HepG2 (cell line): Measurements from ENCODE around the gene OSGIN1. TPM values are rescaled to one million over a fixed set of nuclear protein-coding genes. Genes with fewer than 3 reads are reported as not detected.
A peak's percentile ranks its signal among the peaks of the same experiment; 100 is the strongest.

Experiments used
- NFIB ChIP-seq: sonication (generic); formaldehyde crosslinking; IDR thresholded peaks from 2 replicates; pipeline ENCODE4 v1.9.0; 2021; ENCODE audit warnings: missing genetic modification reagents, mild to moderate bottlenecking, borderline replicate concordance
- TBX2 ChIP-seq: sonication (generic); formaldehyde crosslinking; IDR thresholded peaks from 2 replicates; pipeline ENCODE4 v1.5.0; 2020; ENCODE audit warnings: missing genetic modification reagents, mild to moderate bottlenecking, borderline replicate concordance
- ZNF350 ChIP-seq: sonication (generic); formaldehyde crosslinking; IDR thresholded peaks from 2 replicates; pipeline ENCODE4 v1.4.0; 2020; ENCODE audit warnings: mild to moderate bottlenecking, low read depth, missing genetic modification reagents, borderline replicate concordance
- ZNF646 ChIP-seq: sonication (generic); formaldehyde crosslinking; IDR thresholded peaks from 2 replicates; pipeline ENCODE4 v1.9.0; 2021; ENCODE audit warnings: mild to moderate bottlenecking, missing genetic modification reagents
- polyA plus RNA-seq, 8 experiments: library from polyadenylated mRNA; depleted of rRNA in 3 of 8; stranded (reverse) in 7 of 8; unstranded in 1 of 8; fragments of >200 nt; fragmentation: Illumina TruSeq in 4 of 8; extraction: Trizol in 4 of 8; gene quantifications; 2 replicates each; pipeline versions ENCODE4 v1.2.1 to v1.2.3, GENCODE V29; 2011 to 2016; ENCODE audit warnings: low read depth in 4 of 8, missing spikeins in 1 of 8, mixed read lengths in 1 of 8; ENCODE audit not compliant: insufficient read depth in 1 of 8
- total RNA-seq, 5 experiments: library from RNA; depleted of rRNA; stranded (reverse); fragments of >200 nt; fragmentation: Illumina TruSeq; extraction: Trizol; gene quantifications; 2 replicates each; pipeline ENCODE4 v1.2.3, GENCODE V29; 2016; ENCODE audit warnings: low read depth in 1 of 5
- TF ChIP-seq, protein P1 (sequence below): sonication (generic); formaldehyde crosslinking; IDR thresholded peaks from one replicate; pipeline ENCODE4 v1.5.1; 2020; ENCODE audit warnings: mild to moderate bottlenecking, missing genetic modification reagents; ENCODE audit errors: not compliant biosample characterization
- TF ChIP-seq, protein P2 (sequence below): sonication (generic); formaldehyde crosslinking; IDR thresholded peaks from 2 replicates; pipeline ENCODE4 v1.4.0; 2020; ENCODE audit warnings: low read depth, missing genetic modification reagents

Gene OSGIN1
- total and polyA plus RNA-seq, 2 of the 13 experiments (the other 11 are each of a cell fraction or from before 2014, with no cell fraction given): 20.5 to 27.1 TPM

DNA sequence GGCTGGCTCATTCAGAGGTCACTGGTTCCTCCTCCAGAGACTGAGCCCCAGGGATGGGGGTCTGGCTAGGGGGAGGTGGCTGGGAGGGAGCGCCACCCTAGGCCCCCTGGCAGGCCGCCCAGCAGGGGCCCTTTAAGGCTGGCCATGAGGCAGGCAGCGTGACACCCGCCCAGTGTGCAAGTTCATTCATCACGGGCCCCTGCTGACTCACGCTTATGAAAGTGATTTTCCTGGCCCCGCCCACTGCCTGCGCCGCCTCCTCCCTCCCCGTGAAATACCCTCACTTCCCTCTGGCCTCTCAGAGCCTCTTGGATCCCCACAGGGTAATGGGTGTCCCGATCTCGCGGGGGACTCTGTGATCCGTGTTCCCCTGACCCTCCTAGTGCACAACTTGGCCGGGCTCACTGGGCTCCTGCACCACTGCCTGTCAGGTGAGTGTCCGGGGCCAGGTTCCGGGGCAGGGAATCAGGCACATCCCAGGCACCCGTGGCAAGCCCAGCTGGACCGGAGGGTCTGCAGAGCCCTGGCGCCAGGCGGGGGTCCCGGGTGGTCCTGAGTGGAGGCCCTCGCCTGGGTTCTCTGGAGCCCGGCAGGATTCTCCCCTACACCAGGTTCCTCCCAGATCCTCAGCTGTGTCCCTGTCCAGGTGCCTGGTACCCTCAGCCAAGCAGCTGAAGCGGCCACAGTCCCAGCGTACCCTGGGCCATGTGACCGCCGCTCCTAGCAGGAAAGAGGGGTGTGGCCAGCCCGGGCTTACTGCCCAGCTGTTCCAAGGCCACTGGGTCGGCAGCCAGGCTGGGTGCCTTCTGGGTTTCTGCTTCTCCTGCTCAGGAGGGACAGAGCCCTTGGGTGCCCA is at the start of gene OSGIN1 (continued):
- TF ChIP-seq, protein P1, sequence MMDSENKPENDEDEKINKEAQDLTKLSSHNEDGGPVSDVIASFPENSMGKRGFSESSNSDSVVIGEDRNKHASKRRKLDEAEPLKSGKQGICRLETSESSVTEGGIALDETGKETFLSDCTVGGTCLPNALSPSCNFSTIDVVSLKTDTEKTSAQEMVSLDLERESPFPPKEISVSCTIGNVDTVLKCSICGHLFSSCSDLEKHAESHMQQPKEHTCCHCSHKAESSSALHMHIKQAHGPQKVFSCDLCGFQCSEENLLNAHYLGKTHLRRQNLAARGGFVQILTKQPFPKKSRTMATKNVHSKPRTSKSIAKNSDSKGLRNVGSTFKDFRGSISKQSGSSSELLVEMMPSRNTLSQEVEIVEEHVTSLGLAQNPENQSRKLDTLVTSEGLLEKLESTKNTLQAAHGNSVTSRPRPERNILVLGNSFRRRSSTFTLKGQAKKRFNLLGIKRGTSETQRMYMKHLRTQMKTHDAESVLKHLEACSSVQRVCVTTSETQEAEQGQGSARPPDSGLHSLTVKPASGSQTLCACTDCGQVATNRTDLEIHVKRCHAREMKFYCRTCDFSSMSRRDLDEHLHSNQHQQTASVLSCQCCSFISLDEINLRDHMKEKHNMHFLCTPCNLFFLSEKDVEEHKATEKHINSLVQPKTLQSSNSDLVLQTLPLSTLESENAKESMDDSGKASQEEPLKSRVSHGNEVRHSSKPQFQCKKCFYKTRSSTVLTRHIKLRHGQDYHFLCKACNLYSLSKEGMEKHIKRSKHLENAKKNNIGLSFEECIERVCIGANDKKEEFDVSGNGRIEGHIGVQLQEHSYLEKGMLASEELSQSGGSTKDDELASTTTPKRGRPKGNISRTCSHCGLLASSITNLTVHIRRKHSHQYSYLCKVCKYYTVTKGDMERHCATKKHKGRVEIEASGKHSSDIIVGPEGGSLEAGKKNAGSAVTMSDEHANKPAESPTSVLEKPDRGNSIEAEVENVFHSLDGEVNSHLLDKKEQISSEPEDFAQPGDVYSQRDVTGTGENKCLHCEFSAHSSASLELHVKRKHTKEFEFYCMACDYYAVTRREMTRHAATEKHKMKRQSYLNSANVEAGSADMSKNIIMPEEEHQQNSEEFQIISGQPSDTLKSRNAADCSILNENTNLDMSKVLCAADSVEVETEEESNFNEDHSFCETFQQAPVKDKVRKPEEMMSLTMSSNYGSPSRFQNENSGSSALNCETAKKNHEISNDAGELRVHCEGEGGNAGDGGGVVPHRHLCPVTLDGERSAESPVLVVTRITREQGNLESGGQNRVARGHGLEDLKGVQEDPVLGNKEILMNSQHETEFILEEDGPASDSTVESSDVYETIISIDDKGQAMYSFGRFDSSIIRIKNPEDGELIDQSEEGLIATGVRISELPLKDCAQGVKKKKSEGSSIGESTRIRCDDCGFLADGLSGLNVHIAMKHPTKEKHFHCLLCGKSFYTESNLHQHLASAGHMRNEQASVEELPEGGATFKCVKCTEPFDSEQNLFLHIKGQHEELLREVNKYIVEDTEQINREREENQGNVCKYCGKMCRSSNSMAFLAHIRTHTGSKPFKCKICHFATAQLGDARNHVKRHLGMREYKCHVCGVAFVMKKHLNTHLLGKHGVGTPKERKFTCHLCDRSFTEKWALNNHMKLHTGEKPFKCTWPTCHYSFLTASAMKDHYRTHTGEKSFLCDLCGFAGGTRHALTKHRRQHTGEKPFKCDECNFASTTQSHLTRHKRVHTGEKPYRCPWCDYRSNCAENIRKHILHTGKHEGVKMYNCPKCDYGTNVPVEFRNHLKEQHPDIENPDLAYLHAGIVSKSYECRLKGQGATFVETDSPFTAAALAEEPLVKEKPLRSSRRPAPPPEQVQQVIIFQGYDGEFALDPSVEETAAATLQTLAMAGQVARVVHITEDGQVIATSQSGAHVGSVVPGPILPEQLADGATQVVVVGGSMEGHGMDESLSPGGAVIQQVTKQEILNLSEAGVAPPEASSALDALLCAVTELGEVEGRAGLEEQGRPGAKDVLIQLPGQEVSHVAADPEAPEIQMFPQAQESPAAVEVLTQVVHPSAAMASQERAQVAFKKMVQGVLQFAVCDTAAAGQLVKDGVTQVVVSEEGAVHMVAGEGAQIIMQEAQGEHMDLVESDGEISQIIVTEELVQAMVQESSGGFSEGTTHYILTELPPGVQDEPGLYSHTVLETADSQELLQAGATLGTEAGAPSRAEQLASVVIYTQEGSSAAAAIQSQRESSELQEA (CRISPR knock-in tag): peak; percentile 86
- TF ChIP-seq, protein P2, sequence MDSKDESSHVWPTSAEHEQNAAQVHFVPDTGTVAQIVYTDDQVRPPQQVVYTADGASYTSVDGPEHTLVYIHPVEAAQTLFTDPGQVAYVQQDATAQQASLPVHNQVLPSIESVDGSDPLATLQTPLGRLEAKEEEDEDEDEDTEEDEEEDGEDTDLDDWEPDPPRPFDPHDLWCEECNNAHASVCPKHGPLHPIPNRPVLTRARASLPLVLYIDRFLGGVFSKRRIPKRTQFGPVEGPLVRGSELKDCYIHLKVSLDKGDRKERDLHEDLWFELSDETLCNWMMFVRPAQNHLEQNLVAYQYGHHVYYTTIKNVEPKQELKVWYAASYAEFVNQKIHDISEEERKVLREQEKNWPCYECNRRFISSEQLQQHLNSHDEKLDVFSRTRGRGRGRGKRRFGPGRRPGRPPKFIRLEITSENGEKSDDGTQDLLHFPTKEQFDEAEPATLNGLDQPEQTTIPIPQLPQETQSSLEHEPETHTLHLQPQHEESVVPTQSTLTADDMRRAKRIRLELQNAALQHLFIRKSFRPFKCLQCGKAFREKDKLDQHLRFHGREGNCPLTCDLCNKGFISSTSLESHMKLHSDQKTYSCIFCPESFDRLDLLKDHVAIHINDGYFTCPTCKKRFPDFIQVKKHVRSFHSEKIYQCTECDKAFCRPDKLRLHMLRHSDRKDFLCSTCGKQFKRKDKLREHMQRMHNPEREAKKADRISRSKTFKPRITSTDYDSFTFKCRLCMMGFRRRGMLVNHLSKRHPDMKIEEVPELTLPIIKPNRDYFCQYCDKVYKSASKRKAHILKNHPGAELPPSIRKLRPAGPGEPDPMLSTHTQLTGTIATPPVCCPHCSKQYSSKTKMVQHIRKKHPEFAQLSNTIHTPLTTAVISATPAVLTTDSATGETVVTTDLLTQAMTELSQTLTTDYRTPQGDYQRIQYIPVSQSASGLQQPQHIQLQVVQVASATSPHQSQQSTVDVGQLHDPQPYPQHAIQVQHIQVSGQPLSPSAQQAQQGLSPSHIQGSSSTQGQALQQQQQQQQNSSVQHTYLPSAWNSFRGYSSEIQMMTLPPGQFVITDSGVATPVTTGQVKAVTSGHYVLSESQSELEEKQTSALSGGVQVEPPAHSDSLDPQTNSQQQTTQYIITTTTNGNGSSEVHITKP: peak; percentile 58; the same call in 1 of the 2 replicates
- TF ChIP-seq ZNF350 (CRISPR knock-in tag) (peak; percentile 83), ZNF646 (CRISPR knock-in tag) (0 out of 2 replicates have a peak, but pooled peaks have one; percentile 29), TBX2 (CRISPR knock-in tag) (peak; percentile 88), NFIB (no peak)
